ENCODE results near the gene GRPEL2.

GRPEL2 gene

DNA sequence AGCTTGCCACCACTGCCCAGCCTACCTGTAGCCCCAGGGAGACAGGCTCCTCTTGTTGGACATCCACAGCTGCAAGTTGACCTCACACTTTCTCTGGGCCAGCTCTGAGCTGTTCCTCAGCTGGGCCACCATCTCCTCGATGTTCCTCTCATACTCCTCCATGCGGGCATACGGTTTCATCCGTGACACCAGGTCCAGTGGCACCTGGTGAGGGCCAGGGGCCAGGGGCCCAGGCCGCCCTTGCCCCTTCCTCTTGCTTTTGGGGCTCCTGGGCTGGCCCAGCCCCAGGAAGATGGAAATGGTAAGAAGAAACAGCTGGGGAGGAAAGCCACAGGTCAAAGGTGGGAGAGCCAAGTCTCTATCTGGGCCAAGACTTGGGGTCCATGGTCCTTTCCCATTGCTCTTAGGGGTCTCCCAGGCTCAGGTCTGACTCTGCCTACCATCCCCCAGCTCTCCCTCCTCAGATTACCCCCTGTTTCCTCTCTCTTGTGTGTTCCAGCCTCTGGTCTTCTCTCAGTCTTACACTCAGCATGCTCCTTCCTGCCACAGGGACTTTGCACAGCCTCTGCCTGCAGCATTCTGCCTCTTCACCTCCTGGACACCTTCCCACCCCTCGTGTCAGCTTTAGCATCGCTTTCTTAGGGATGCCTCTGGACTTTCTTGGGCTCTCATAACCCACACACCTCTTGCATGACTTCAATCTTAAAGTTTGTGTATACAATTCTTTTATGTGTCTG is 31.6 kb downstream of the GRPEL2 start (continued):
- TF ChIP-seq ZNF658 (tag by site-specific recombination; IDR thresholded peaks at IDR 0.05) (no peak), ZNF623 (tag by site-specific recombination; IDR thresholded peaks at IDR 0.05) (peak; percentile 91), ZNF561 (tag by site-specific recombination; IDR thresholded peaks at IDR 0.05; ENCODE audit: borderline replicate concordance) (no peak)

DNA sequence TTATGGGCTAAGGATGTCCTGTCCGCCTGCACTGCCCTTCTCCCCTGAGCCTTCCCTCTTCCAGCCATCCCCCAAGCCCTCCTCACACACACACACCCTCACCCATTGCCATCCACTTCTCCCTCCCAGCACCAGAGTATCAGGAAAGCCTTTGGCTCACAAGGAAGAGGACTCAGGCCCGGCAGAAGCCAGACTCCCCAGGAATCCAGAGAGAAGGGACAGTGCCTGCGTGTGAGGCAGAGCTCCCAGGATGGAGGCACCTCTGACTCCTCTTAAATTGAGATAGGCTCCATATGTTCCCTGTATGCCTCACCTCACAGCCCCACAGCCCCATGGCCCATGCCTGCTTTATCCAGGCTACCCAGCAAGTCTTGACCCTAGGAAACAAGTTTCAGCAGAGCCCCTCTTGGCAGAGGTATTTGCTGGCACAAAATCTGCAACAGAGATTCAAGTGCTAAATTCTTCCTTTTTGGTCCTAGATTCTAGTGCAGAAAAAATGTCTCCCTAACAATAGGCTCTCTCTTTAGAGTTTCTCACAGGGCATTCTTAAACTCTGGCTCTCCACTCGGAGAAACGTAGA is 33.0 kb downstream of the GRPEL2 start:
- H3K4me1 ChIP-seq (ENCODE audit: control insufficient read depth, insufficient read depth, low read length) = no peaks in the 10 kb centered on the region
- TF ChIP-seq KLF16 (tag by site-specific recombination; IDR thresholded peaks at IDR 0.05) (no peak), IKZF3 (tag by site-specific recombination; IDR thresholded peaks at IDR 0.05) (no peak), ZNF426 (tag by site-specific recombination; IDR thresholded peaks at IDR 0.05) (no peak), ZNF214 (tag by site-specific recombination; IDR thresholded peaks at IDR 0.05; ENCODE audit: borderline replicate concordance) (no peak), OVOL3 (tag by site-specific recombination; IDR thresholded peaks at IDR 0.05) (no peak), ZEB2 (tag by site-specific recombination; IDR thresholded peaks at IDR 0.05) (no peak), ZNF114 (tag by site-specific recombination; IDR thresholded peaks at IDR 0.05) (no peak), ZNF624 (tag by site-specific recombination; IDR thresholded peaks at IDR 0.05) (no peak), ZIC2 (tag by site-specific recombination; IDR thresholded peaks at IDR 0.05) (no peak), ZNF138 (tag by site-specific recombination; IDR thresholded peaks at IDR 0.05; ENCODE audit: borderline replicate concordance) (no peak), ZNF510 (tag by site-specific recombination; IDR thresholded peaks at IDR 0.05; ENCODE audit: insufficient replicate concordance) (no peak), ZNF19 (tag by site-specific recombination; IDR thresholded peaks at IDR 0.05; ENCODE audit: low read depth) (no peak), ZNF324 (tag by site-specific recombination; IDR thresholded peaks at IDR 0.05) (no peak), ZNF266 (tag by site-specific recombination; IDR thresholded peaks at IDR 0.05; ENCODE audit: low read depth) (no peak), SALL2 (tag by site-specific recombination; IDR thresholded peaks at IDR 0.05; ENCODE audit: borderline replicate concordance) (no peak)
- TF ChIP-seq, protein P1, sequence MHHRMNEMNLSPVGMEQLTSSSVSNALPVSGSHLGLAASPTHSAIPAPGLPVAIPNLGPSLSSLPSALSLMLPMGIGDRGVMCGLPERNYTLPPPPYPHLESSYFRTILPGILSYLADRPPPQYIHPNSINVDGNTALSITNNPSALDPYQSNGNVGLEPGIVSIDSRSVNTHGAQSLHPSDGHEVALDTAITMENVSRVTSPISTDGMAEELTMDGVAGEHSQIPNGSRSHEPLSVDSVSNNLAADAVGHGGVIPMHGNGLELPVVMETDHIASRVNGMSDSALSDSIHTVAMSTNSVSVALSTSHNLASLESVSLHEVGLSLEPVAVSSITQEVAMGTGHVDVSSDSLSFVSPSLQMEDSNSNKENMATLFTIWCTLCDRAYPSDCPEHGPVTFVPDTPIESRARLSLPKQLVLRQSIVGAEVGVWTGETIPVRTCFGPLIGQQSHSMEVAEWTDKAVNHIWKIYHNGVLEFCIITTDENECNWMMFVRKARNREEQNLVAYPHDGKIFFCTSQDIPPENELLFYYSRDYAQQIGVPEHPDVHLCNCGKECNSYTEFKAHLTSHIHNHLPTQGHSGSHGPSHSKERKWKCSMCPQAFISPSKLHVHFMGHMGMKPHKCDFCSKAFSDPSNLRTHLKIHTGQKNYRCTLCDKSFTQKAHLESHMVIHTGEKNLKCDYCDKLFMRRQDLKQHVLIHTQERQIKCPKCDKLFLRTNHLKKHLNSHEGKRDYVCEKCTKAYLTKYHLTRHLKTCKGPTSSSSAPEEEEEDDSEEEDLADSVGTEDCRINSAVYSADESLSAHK (tag by site-specific recombination; IDR thresholded peaks at IDR 0.05) = no peak
- TF ChIP-seq, protein P2, sequence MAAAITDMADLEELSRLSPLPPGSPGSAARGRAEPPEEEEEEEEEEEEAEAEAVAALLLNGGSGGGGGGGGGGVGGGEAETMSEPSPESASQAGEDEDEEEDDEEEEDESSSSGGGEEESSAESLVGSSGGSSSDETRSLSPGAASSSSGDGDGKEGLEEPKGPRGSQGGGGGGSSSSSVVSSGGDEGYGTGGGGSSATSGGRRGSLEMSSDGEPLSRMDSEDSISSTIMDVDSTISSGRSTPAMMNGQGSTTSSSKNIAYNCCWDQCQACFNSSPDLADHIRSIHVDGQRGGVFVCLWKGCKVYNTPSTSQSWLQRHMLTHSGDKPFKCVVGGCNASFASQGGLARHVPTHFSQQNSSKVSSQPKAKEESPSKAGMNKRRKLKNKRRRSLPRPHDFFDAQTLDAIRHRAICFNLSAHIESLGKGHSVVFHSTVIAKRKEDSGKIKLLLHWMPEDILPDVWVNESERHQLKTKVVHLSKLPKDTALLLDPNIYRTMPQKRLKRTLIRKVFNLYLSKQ (tag by site-specific recombination; IDR thresholded peaks at IDR 0.05; ENCODE audit: borderline replicate concordance) = no peak
- TF ChIP-seq, protein P3, sequence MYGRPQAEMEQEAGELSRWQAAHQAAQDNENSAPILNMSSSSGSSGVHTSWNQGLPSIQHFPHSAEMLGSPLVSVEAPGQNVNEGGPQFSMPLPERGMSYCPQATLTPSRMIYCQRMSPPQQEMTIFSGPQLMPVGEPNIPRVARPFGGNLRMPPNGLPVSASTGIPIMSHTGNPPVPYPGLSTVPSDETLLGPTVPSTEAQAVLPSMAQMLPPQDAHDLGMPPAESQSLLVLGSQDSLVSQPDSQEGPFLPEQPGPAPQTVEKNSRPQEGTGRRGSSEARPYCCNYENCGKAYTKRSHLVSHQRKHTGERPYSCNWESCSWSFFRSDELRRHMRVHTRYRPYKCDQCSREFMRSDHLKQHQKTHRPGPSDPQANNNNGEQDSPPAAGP (tag by site-specific recombination; IDR thresholded peaks at IDR 0.05) = no peak
- TF ChIP-seq, protein P4, sequence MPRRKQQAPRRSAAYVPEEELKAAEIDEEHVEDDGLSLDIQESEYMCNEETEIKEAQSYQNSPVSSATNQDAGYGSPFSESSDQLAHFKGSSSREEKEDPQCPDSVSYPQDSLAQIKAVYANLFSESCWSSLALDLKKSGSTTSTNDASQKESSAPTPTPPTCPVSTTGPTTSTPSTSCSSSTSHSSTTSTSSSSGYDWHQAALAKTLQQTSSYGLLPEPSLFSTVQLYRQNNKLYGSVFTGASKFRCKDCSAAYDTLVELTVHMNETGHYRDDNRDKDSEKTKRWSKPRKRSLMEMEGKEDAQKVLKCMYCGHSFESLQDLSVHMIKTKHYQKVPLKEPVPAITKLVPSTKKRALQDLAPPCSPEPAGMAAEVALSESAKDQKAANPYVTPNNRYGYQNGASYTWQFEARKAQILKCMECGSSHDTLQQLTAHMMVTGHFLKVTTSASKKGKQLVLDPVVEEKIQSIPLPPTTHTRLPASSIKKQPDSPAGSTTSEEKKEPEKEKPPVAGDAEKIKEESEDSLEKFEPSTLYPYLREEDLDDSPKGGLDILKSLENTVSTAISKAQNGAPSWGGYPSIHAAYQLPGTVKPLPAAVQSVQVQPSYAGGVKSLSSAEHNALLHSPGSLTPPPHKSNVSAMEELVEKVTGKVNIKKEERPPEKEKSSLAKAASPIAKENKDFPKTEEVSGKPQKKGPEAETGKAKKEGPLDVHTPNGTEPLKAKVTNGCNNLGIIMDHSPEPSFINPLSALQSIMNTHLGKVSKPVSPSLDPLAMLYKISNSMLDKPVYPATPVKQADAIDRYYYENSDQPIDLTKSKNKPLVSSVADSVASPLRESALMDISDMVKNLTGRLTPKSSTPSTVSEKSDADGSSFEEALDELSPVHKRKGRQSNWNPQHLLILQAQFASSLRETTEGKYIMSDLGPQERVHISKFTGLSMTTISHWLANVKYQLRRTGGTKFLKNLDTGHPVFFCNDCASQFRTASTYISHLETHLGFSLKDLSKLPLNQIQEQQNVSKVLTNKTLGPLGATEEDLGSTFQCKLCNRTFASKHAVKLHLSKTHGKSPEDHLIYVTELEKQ (tag by site-specific recombination; IDR thresholded peaks at IDR 0.05; ENCODE audit: borderline replicate concordance) = no peak
- TF ChIP-seq, protein P5, sequence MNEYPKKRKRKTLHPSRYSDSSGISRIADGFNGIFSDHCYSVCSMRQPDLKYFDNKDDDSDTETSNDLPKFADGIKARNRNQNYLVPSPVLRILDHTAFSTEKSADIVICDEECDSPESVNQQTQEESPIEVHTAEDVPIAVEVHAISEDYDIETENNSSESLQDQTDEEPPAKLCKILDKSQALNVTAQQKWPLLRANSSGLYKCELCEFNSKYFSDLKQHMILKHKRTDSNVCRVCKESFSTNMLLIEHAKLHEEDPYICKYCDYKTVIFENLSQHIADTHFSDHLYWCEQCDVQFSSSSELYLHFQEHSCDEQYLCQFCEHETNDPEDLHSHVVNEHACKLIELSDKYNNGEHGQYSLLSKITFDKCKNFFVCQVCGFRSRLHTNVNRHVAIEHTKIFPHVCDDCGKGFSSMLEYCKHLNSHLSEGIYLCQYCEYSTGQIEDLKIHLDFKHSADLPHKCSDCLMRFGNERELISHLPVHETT (tag by site-specific recombination; IDR thresholded peaks at IDR 0.05) = no peak

More for the DNA sequence above, 33.0 kb downstream of the GRPEL2 start:
- ChIA-PET POLR2A (no interaction called here), CTCF (interaction anchor here (0.7 to 11.8 kb wide), 4 partner anchors 54 to 467 kb away, joined by 3 to 205 read pairs (median 3); no protein-coding TSS in a partner anchor)
- Histone ChIP-seq H3K36me3 (ENCODE audit: control insufficient read depth in 2 of 2, insufficient read depth in 1 of 2, low read length in 2 of 2) (no peaks in the 10 kb centered on the region), H3K9me3 (ENCODE audit: control insufficient read depth, insufficient read depth, low read depth, low read length) (no peaks in the 10 kb centered on the region), H3K27ac (ENCODE audit: extremely low read depth, low read depth, low read length) (no peak overlapping the region), H3K4me3 (ENCODE audit: low read depth, low read length) (no peak overlapping the region)
